ENCODE data around the gene ADARB2.

The ADARB2 gene

GRCh38 chr10:1633783-1634182 is 103.5 kb downstream of the ADARB2 start:
- no peak for TF ChIP-seq CTCF (conservative IDR thresholded peaks at IDR 0.05; ENCODE audit: low read depth, low read length)
- no peak overlapping the region for H2AFZ ChIP-seq (ENCODE audit: low read depth)
- H3K27ac ChIP-seq, result no peak overlapping the region
- H3K4me1 ChIP-seq (ENCODE audit: low read depth, poor library complexity, severe bottlenecking), result no peaks in the 10 kb centered on the region
- no peak overlapping the region for H3K4me3 ChIP-seq (IDR thresholded peaks at IDR 0.05; ENCODE audit: insufficient read depth, low read depth, low read length)
- no peaks in the 10 kb centered on the region for H3K36me3 ChIP-seq (ENCODE audit: insufficient read depth)
- no peaks in the 10 kb centered on the region for H4K20me1 ChIP-seq (ENCODE audit: insufficient read depth)
- H3K9ac ChIP-seq, result no peak overlapping the region
- H3K79me2 ChIP-seq (ENCODE audit: insufficient read depth, low read depth), result no peaks in the 10 kb centered on the region
- no peak overlapping the region for H3K4me2 ChIP-seq
- H3K27me3 ChIP-seq (ENCODE audit: insufficient read depth, low read depth), result no peaks in the 10 kb centered on the region

GRCh38 chr10:1632596-1632995 is 104.7 kb downstream of the ADARB2 start:
- Histone ChIP-seq H3K9ac (no peak overlapping the region), H3K79me2 (ENCODE audit: insufficient read depth, low read depth) (no peaks in the 10 kb centered on the region), H2AFZ (ENCODE audit: low read depth) (no peak overlapping the region), H3K27ac (no peak overlapping the region), H3K27me3 (ENCODE audit: insufficient read depth, low read depth) (no peaks in the 10 kb centered on the region), H3K36me3 (ENCODE audit: insufficient read depth) (no peaks in the 10 kb centered on the region), H3K4me2 (no peak overlapping the region), H3K4me1 (ENCODE audit: low read depth, poor library complexity, severe bottlenecking) (no peaks in the 10 kb centered on the region), H4K20me1 (ENCODE audit: insufficient read depth) (no peaks in the 10 kb centered on the region), H3K4me3 (IDR thresholded peaks at IDR 0.05; ENCODE audit: insufficient read depth, low read depth, low read length) (no peak overlapping the region)
- TF ChIP-seq CTCF (conservative IDR thresholded peaks at IDR 0.05; ENCODE audit: low read depth, low read length), result no peak

GRCh38 chr10:1632141-1632540 is 105.2 kb downstream of the ADARB2 start:
- no peak overlapping the region for H3K9ac ChIP-seq
- TF ChIP-seq CTCF (conservative IDR thresholded peaks at IDR 0.05; ENCODE audit: low read depth, low read length), result no peak
- H4K20me1 ChIP-seq (ENCODE audit: insufficient read depth), result no peaks in the 10 kb centered on the region
- H3K27ac ChIP-seq, result no peak overlapping the region
- H3K79me2 ChIP-seq (ENCODE audit: insufficient read depth, low read depth), result no peaks in the 10 kb centered on the region
- no peaks in the 10 kb centered on the region for H3K4me1 ChIP-seq (ENCODE audit: low read depth, poor library complexity, severe bottlenecking)
- H3K27me3 ChIP-seq (ENCODE audit: insufficient read depth, low read depth), result no peaks in the 10 kb centered on the region
- H3K4me3 ChIP-seq (IDR thresholded peaks at IDR 0.05; ENCODE audit: insufficient read depth, low read depth, low read length), result no peak overlapping the region
- no peaks in the 10 kb centered on the region for H3K36me3 ChIP-seq (ENCODE audit: insufficient read depth)
- H2AFZ ChIP-seq (ENCODE audit: low read depth), result no peak overlapping the region
- no peak overlapping the region for H3K4me2 ChIP-seq

- Histone ChIP-seq H3K4me2 (no peak overlapping the region), H3K4me3 (IDR thresholded peaks at IDR 0.05; ENCODE audit: insufficient read depth, low read depth, low read length) (no peak overlapping the region), H3K27me3 (ENCODE audit: insufficient read depth, low read depth) (no peaks in the 10 kb centered on the region), H2AFZ (ENCODE audit: low read depth) (no peak overlapping the region), H3K36me3 (ENCODE audit: insufficient read depth) (no peaks in the 10 kb centered on the region), H3K9ac (no peak overlapping the region), H3K4me1 (ENCODE audit: low read depth, poor library complexity, severe bottlenecking) (no peaks in the 10 kb centered on the region), H3K27ac (no peak overlapping the region), H4K20me1 (ENCODE audit: insufficient read depth) (no peaks in the 10 kb centered on the region), H3K79me2 (ENCODE audit: insufficient read depth, low read depth) (no peaks in the 10 kb centered on the region)
- TF ChIP-seq CTCF (conservative IDR thresholded peaks at IDR 0.05; ENCODE audit: low read depth, low read length), result no peak
These were observed 106.0 kb downstream of the ADARB2 start for GRCh38 chr10:1631282-1631681.

- Histone ChIP-seq H3K27ac (no peak overlapping the region), H3K9ac (no peak overlapping the region), H3K4me2 (no peak overlapping the region), H2AFZ (ENCODE audit: low read depth) (no peak overlapping the region), H4K20me1 (ENCODE audit: insufficient read depth) (no peaks in the 10 kb centered on the region), H3K79me2 (ENCODE audit: insufficient read depth, low read depth) (no peaks in the 10 kb centered on the region), H3K27me3 (ENCODE audit: insufficient read depth, low read depth) (no peaks in the 10 kb centered on the region), H3K4me1 (ENCODE audit: low read depth, poor library complexity, severe bottlenecking) (no peaks in the 10 kb centered on the region), H3K4me3 (IDR thresholded peaks at IDR 0.05; ENCODE audit: insufficient read depth, low read depth, low read length) (no peak overlapping the region), H3K36me3 (ENCODE audit: insufficient read depth) (no peaks in the 10 kb centered on the region)
- no peak for TF ChIP-seq CTCF (conservative IDR thresholded peaks at IDR 0.05; ENCODE audit: low read depth, low read length)
These were observed 107.0 kb downstream of the ADARB2 start for GRCh38 chr10:1630304-1630703.
